ENCODE measurements around the gene SNED1.

SNED1 gene

DNA sequence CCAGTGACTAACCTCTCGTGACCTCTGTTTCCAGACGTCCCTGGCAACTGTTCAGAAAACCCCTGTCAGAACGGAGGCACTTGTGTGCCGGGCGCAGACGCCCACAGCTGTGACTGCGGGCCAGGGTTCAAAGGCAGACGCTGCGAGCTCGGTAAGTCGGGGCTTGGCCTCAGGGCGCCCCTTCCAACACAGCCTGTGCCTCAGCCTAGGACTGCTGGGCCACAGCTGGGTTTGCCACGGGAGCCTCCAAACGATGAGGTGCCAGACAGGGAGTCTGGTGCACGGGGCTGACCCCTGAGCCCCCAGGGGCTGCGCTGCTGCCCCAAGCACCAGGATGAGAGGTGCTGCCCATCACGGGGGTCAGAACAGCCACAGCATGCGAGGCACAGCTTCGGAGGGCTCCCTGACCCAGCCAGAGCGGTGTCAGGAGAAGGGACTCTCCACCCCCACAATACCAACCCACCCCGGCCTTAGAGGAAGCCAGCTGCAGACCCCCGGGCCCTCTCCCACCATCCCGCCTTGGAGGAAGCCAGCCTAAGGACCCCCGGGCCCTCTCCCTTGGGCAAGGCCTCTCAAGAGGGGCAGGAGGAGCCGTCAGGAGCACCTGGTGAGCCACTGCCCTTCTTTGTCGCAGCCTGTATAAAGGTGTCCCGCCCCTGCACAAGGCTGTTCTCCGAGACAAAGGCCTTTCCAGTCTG, 83.4 kb downstream of the SNED1 start:
- H2AFZ ChIP-seq: no peak overlapping the region
- no peak overlapping the region for H3K4me3 ChIP-seq (ENCODE audit: low read depth, low read length)
- H3K27ac ChIP-seq: no peak overlapping the region
- no peaks in the 10 kb centered on the region for H3K4me1 ChIP-seq
- no peak overlapping the region for H3K9ac ChIP-seq
- no peaks in the 10 kb centered on the region for H3K27me3 ChIP-seq (ENCODE audit: control insufficient read depth, insufficient read depth, low read length)
- no peaks in the 10 kb centered on the region for H3K36me3 ChIP-seq (ENCODE audit: control insufficient read depth, insufficient read depth, low read length)
- H3K9me3 ChIP-seq (ENCODE audit: control insufficient read depth, low read length): no peaks in the 10 kb centered on the region
- H3K4me2 ChIP-seq (ENCODE audit: low read length): no peak overlapping the region
- H3K79me2 ChIP-seq: no peaks in the 10 kb centered on the region
- no peak for TF ChIP-seq CTCF (IDR thresholded peaks at IDR 0.05)

- Histone ChIP-seq H3K27me3 (ENCODE audit: control insufficient read depth, insufficient read depth, low read length) (no peaks in the 10 kb centered on the region), H3K79me2 (peaks cover 2% of the 10 kb centered on the region), H3K4me3 (ENCODE audit: low read depth, low read length) (no peak overlapping the region), H2AFZ (no peak overlapping the region), H3K9ac (no peak overlapping the region), H3K9me3 (ENCODE audit: control insufficient read depth, low read length) (no peaks in the 10 kb centered on the region), H3K4me2 (ENCODE audit: low read length) (no peak overlapping the region), H3K4me1 (no peaks in the 10 kb centered on the region), H3K27ac (no peak overlapping the region), H3K36me3 (ENCODE audit: control insufficient read depth, insufficient read depth, low read length) (no peaks in the 10 kb centered on the region)
- TF ChIP-seq CTCF (IDR thresholded peaks at IDR 0.05): no peak
Measured at GRCh38 chr2:241082341-241083090, 84.1 kb downstream of the SNED1 start.

DNA sequence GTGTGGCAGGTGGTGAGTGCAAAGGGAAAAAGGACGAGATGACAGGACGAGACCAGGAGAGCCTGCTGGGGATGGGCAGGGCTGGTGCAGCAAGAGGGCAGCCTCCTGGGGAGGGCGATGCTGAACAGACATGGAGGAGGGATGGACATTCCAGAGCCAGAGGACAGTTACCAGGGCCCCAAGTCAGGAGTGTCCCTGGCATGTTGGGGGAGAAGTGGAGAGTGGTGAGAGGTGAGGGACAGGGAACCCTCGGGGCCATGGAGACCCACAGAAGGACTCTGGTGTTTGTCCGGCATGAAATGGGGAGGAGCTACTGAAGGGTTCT, 84.6 kb downstream of the SNED1 start:
- H3K9me3 ChIP-seq (ENCODE audit: control insufficient read depth, low read length): no peaks in the 10 kb centered on the region
- H3K4me1 ChIP-seq: no peaks in the 10 kb centered on the region
- H3K79me2 ChIP-seq: peaks cover 2% of the 10 kb centered on the region
- no peak overlapping the region for H3K4me3 ChIP-seq (ENCODE audit: low read depth, low read length)
- H3K4me2 ChIP-seq (ENCODE audit: low read length): no peak overlapping the region
- H3K9ac ChIP-seq: no peak overlapping the region
- no peak overlapping the region for H2AFZ ChIP-seq
- no peaks in the 10 kb centered on the region for H3K27me3 ChIP-seq (ENCODE audit: control insufficient read depth, insufficient read depth, low read length)
- TF ChIP-seq CTCF (IDR thresholded peaks at IDR 0.05): no peak
- no peaks in the 10 kb centered on the region for H3K36me3 ChIP-seq (ENCODE audit: control insufficient read depth, insufficient read depth, low read length)
- no peak overlapping the region for H3K27ac ChIP-seq

- Histone ChIP-seq H3K9ac (no peak overlapping the region), H3K27me3 (ENCODE audit: control insufficient read depth, insufficient read depth, low read length) (no peaks in the 10 kb centered on the region), H3K9me3 (ENCODE audit: control insufficient read depth, low read length) (no peaks in the 10 kb centered on the region), H3K4me1 (no peaks in the 10 kb centered on the region), H3K79me2 (peaks cover 2% of the 10 kb centered on the region), H3K4me2 (ENCODE audit: low read length) (no peak overlapping the region), H3K27ac (no peak overlapping the region), H3K4me3 (ENCODE audit: low read depth, low read length) (no peak overlapping the region), H2AFZ (no peak overlapping the region), H3K36me3 (ENCODE audit: control insufficient read depth, insufficient read depth, low read length) (no peaks in the 10 kb centered on the region)
- no peak for TF ChIP-seq CTCF (IDR thresholded peaks at IDR 0.05)
Measured at GRCh38 chr2:241084856-241085444, 86.5 kb downstream of the SNED1 start.
